Ammon's horn (tissue), 1 donor: ENCODE measurements around the gene PLCZ1.
A peak's percentile ranks its signal among the peaks of the same experiment; 100 is the strongest.
"Not testable (repeated sequence)": the region's sequence is repeated elsewhere in the genome, so short reads cannot be mapped to it uniquely, and the experiment has no call there.

Source experiments
- DNase-seq: peaks from one replicate; pipeline ENCODE4 v3.0.0-alpha.2; 2016; ENCODE audit warnings: low spot score

PLCZ1 gene, protein sequence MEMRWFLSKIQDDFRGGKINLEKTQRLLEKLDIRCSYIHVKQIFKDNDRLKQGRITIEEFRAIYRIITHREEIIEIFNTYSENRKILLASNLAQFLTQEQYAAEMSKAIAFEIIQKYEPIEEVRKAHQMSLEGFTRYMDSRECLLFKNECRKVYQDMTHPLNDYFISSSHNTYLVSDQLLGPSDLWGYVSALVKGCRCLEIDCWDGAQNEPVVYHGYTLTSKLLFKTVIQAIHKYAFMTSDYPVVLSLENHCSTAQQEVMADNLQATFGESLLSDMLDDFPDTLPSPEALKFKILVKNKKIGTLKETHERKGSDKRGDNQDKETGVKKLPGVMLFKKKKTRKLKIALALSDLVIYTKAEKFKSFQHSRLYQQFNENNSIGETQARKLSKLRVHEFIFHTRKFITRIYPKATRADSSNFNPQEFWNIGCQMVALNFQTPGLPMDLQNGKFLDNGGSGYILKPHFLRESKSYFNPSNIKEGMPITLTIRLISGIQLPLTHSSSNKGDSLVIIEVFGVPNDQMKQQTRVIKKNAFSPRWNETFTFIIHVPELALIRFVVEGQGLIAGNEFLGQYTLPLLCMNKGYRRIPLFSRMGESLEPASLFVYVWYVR

DNA sequence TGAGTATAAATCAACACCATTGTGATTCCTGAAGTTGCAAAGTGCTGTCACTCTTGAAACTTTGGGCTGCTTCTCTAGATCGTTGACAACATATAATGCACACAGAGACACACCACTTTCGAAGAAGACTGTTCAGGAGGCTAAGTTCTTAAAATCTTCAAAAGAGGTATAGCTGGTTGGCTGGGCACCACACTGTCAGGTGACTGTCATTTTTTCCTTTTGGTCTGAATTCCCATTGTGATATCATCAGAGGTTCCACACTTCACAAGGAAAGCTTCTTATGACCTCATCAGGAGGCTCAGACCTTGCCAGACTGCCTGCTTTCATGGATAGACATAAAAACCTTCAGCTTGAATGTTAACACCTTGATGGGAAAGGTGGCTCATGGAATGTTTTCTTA is at the start of gene PLCZ1, which contains the start of gene CAPZA3:
Gene PLCZ1 (minus strand): TSS at position 194 of the 400 bp plus-strand sequence. CDS start 641 bp downstream, outside the sequence.
Gene CAPZA3 (plus strand): TSS at position 301 of the 400 bp plus-strand sequence. CDS start 150 bp downstream, outside the sequence.
- DNase-seq: no peak

DNA sequence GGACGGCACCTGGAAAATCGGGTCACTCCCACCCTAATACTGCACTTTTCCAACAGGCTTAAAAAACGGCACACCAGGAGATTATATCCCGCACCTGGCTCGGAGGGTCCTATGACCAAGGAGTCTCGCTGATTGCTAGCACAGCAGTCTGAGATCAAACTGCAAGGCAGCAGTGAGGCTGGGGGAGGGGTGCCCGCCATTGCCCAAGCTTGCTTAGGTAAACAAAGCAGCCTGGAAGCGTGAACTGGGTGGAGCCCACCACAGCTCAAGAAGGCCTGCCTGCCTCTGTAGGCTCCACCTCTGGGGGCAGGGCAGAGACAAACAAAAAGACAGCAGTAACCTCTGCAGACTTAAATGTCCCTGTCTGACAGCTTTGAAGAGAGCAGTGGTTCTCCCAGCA is 47.7 kb upstream of the PLCZ1 start:
- not testable (repeated sequence) for DNase-seq

DNA sequence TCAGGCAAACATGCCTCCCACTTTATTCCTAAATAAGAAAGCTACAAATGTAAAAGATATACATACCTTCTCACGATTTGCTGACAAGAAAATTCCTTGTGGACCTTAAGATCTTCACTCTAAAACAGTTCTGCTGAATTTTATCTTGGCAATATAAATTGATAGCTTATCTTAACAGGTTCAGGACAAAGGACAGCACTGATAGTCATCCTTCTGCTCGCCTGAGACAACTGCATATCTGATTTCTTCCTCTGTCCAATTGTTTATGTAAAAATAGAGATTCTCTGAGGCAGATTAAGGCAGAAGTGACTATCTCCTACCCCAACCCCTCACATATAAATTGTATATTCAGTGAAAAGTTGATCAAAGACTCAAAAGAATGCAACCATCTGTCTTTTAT is 45.0 kb upstream of the PLCZ1 start:
- DNase-seq: no peak

DNA sequence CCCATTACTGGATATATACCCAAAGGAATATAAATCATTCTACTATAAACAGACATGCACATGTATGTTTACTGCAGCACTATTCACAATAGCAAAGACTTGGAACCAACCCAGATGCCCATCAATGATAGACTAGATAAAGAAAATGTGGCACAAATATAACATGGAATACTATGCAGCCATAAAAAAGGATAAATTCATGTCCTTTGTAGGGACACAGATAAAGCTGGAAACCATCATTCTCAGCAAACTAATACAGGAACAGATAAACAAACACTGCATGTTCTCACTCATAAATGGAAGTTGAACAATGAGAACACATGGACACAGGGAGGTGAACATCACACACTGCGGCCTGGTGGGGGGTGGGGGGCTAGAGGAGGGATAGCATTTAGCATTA is 28.7 kb upstream of the PLCZ1 start:
- DNase-seq: not testable (repeated sequence)

DNA sequence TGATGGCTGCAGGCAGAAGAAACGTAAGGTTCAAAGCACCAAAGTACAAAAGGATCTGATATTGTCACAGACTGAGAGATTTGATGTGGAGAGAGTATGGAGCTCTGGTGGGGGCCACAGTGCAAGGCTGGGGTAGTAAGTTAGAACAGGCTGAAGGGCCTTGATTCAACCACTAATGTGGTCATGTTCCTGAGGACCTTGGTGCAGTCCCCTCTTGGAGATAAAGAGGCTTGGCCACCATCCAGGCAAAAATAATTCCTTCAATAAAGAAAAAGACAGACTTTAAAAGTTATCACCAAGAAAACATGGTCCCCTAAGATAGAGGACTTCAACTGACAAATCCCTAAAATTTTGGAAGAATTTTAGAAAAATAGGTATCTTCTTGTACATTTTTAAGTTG is 17.5 kb upstream of the PLCZ1 start:
- DNase-seq: no peak

DNA sequence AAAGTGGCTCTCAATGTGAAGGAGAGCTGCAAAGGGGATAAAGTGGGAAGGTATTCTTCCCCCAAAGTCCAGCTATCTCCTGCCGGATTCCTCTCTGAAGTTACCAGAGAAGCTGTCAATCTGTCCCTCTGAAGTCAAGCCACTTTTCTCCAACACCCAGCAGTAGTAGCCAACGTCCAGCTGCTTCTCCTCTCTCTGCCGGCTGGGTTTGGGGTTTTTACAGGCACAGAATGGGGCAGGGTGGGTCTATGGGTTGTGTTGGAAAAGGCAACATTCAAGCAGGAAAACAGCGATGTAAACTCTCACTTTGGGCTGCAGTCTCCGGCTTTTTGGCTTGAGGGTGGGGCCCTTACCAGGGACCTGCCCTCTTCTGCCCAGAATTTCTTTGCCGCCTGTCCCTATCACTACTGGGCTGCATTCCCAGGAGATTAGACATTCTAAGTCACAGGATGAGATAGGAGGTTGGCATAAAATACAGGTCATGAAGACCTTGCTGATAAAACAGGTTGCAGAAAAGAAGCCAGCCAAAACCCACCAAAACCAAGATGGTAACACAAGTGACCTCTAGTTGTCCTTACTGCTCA is 16.4 kb upstream of the PLCZ1 start:
- no peak for DNase-seq

DNA sequence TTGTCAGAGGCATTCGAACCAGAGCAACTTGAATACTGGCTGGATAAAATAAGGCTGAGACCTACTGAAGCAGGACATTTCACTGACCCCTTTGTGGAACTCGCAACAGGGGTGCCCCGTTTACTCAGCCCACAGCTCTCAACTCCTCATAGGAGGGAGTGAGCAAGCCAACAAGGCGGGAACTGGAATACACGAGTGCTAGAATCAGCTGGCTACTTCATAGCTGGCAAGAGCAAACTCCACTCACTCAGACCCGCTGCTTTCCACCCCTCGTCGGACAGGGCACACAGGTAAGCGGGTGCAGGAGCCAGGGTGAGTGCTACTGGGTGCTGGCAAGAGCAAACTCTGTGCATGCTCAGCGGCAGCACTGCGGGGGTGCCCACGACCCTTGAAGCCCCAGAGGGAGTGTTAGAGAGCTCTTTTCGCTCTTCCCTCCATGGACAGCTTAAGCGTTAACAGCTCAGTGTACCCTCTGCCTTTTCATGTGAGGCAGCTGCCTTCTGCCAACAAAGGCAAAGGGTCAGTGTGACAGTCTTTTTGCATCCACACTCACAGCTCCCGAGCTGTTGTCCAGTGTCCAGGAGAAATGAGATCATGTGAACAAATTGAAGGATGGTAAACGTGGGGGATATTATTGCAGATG is 15.8 kb upstream of the PLCZ1 start:
- no peak for DNase-seq

DNA sequence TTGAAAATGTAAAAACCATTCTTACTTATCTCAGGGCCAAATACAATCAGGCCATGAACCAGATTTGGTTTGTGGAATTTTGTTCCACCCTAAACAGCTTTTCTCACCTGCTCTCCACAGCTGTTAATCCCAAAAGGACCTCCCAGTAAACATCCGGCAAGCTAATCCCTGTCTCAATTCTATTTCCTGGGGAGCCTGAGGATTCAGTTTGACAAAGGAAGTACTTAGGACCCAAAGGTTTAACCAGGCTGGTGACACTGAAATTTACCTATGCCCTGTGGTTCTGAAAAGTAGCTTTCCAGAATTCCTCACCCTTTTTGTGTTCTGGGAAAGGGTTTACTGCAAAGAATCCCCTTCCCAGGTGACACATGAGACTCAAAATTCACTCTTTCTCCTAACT is 15.1 kb upstream of the PLCZ1 start:
- no peak for DNase-seq

DNA sequence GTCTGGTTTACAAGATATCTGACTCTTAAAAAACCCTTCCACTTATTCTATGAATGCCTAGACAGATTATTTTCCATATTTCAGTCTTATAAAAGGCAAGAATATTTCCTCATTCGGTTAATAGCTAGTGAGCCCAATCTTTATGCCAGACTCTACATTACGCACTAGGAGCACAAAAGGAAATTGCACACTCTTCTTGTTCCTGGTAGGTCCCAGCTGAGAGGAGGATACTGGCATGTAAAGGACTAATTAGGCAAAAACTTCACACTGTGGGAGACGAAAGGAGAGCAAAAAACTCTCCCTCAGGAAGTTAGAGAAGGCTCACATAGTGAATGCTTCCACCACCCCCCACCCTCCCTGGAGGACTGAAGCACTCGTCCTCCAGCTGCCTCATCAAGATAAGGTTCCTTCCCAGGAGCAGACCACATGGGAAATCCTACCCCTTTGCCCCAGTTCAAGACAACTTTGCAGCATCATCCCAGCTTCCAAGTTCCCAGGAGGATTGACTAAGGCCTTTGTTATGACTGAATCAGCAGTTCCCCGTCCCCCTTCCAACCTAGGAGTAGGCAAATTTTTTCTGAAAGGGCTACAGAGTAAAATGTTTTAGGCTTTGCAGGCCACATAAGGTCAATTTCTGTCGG is 14.6 kb upstream of the PLCZ1 start:
- DNase-seq: no peak

DNA sequence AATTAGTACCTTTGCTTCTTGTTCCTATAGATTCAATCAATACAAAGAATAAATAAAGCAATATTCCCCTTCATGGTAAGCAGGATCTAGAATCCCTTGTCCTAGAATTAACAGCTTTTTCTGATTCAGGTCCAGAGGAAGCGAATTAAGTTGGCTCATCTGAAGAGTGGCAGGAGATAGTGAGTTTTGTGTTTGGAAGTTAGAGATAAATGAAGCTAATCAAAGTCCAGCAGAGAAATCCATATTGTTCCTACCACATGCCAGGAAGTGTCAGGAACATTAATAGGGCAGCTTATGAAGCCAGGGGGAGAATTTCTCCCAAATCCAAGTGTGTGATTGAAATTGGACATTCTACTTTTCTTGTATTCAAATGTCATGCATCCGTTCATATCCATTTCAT is 14.1 kb upstream of the PLCZ1 start:
- DNase-seq: no peak

DNA sequence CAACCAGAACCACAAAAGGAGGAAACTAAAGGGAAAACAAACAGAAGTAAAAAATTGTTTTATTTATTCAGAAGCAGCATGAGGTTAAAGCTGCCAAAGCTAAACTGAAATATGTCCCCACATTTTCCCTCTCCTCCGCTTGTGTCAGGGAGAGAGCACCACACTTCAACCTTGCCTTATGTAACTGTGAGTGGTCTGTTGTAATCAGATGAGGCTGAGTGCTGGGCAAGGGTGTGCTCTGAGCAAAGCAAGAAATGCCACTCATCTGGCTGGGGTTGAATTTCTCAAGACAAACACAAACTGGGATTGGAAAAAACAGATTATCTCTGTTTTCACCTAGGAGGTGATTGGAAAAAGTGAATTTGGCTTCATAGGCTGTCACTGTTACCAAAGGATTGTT is 12.3 kb upstream of the PLCZ1 start:
- DNase-seq: peak; percentile 4

DNA sequence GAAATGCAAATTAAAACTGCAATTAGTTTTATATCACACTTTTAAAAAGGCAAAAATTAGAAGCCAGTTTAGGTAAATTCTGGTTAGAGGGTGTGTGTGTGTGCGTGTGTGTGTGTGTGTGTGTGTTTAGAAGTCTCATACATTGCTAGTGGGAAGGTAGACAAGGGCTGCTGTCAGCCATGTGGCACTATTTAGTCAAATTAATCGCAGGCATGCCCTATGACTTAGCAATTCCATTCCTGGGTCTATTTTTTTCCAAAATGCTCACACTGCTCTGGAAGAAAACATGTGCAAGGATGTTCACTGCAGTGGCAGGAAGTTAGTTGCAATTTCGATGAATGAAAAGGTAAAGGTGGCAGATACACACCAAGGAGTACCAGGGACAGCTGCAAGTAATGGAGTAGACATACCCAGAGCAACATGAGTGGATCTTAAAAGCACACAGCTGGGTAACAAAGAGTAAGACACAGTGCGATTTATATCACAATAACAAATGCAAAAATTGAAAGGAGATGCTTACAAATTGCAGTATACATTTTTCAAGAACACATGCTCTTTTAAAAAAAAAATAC is 11.7 kb upstream of the PLCZ1 start:
- DNase-seq: no peak

DNA sequence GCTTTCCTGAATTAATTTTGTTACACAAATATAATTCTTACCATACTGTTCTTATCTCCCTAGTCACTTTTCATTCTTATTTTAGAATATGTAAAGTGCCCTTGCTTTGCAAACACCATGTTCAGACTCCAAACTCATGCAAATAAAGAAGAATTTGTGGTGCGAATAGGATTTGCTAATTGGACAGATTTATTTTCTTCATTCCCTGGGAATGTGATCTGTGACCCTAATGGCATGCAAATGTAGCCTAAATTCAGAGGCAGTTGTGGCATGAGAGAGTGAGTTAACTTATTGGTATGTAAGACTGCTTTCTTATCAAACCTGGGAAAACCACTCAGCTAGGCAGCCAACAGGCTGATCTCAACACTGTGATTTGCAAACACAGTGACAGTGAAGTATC is 10.1 kb upstream of the PLCZ1 start:
- no peak for DNase-seq

DNA sequence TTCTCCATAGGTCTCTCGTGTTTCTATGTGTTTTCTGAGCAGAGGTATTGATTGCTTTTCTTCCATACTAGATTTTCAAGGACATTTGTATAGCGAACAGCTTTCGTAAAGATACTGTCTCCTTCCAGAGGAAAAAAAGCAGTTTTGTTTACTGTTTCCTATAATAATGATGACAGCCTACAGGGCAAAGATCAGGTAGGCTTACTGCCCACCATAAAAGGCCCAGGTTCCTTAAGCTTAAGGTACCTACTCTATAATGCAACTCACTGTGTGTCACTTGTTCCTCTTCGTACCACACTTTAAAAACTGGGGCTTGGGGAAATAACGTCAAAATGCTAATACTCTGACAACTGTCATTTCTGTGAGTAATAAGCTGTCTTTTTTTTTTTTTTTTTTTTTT is 6.7 kb downstream of the PLCZ1 start:
- no peak for DNase-seq

DNA sequence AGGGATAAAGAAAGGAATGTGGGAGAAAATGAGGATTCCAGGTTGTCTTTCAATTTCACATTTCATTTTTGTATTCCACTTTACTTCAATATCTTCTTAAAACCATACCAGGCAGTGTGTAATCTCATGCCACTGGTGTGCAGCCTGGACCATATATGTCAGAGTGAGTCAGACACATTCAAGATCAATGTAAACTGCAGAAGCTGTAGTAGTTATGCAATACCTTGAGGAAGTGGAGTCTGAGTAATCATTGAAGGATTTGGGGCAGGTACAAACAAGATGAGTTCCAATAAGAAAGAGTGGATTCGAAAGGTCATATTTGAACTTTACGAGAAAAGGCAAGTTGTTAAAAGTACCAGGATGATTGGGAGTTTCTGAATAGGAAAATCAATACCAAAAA is 14.1 kb downstream of the PLCZ1 start:
- no peak for DNase-seq

DNA sequence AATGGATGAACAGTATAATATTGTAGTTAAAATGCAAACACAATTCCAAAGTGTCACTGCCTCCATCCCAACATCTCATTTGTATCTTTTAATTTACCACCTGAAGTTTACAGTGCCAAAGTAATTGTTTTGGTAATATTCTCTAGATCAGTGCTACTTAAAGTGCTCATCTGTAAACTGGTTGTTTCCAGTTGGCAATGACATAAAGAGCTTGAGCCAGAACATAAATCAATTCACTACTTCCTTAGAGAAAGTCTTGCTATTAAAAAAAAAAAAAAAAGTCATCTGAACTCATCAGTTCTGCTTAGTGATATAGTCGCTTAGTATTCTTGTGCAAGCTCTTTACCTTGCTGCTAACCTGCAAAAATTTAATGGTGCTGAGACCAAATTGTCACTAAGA is 16.4 kb downstream of the PLCZ1 start:
- DNase-seq: no peak

DNA sequence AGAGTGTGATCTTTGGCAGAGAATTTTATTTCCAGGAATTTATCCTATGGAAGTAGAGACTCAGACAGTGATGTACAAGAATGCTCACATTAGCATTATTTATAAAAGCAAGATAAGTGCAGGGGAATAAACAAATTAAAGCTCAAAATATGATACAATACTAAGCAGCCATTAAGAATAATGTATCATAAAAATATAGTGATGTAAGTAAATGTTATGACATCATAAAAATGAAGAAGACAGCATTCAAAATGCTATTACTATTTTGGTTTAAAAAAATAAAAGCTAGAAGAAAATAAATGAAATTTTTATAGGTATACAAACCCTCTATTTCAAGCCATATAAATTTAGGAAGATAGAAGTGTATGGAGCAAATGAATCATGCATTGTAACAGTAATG is 17.1 kb downstream of the PLCZ1 start:
- DNase-seq: no peak

DNA sequence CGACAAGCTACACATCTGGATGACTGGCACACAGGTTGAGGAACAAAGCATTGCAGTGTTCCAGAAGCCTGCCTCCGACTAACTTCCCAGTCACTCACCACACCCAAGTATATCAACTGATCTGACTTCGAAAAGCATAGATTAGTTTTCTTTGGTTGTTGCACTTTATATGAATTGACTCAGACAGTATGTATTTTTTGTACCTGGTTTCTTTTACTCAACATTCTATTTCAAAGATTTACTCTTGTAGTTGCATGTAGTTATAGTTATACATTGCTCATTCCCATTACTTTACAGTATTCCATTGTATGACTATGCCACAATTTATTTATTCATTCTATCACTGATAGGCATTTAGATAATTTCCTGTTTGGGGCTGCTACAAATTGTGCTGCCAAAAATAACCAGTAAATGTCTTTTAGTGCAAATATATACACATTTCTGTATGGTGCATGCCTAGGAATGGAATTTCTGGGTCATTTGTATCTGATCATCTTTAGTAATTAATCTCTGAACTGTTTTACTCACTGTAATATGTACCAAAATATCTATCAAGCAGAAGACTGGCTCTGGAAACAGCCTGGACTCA is 17.8 kb downstream of the PLCZ1 start:
- DNase-seq: no peak

DNA sequence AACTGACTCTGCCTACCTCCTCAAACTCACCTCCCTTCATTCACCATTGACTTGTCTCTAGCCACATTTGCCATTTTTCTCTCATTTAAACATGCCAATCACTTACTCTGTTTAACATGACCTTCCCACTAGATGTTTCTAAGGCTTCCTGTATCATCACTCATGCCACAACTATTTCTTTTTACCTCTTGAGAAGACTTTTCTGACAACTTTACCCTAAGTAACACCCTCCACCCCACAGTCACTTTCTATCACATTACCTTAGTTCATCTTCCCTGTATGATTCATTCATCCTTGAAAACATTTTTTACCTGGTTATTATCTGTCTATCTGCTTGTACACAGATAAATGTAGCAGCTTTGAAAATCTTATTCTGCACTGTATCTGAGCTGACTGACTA is 19.4 kb downstream of the PLCZ1 start:
- no peak for DNase-seq

DNA sequence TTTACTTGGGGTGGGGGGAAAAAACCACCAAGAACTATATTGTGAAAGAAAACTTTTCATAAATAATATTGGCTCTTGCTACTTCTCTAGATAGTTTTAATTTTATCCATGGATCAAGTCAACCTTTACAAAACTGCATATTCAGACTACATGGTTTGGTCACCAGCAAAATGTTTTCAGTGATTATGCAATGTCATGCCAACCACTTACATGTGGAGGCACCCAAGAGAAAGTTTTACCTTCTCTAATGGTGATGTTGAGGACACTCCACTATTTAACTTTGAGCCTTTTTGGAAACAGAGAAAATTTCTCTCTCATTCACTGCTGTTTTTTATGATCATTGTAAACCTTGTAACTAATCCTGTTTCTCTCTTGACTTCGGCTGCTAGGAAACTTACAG is 21.6 kb downstream of the PLCZ1 start:
- no peak for DNase-seq

DNA sequence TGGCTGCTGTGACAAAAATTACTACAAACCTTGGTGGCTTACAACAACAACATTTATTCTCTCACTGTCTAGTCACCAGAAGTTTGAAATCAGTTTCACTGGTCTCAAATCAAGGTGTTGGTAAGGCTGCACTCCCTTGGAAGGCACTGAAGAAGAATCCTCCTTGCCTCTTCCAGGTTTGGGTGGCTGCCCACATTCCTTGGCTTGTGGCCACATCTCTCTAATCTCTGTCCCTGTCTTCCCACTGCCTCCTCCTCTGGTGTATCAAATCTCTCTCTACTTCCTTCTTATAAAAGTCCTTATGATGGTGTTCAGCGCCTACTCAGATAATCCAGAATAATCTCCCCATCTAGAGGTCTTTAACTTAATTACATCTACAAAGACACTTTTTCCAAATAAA is 31.0 kb downstream of the PLCZ1 start:
- DNase-seq: no peak

DNA sequence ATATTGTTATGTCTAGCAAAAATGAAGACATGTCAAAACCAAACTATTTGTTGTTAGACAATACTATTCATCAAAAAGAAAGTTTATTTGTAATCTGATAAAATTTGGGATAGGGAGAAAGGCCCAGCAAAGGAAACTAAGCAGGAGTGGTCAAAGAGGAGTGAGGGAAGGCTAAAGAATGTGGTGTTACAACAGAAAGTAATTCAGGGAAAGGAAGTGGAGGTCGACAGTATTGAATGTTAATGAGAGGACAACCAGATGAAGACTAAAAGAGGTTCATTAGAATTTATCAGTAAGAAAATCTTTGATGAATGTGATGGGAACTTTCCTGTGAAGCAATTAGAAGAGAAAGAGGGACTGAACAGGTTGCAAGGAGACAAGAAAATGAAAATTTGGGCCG is 33.9 kb downstream of the PLCZ1 start:
- no peak for DNase-seq
